Gastroesophageal sphincter (tissue), 4 donors: ENCODE measurements around the gene ACVR1B. TPM values are rescaled to one million over a fixed set of nuclear protein-coding genes. Genes with fewer than 3 reads are reported as not detected.

Experiments used
- ATAC-seq: fragments of 150-250 bp; one replicate; pipeline ENCODE4 v1.9.1; 2016; ENCODE audit warnings: mild to moderate bottlenecking, moderate library complexity
- H3K27ac ChIP-seq, 4 donors: fragments of 200-600 bp; sonication (generic) in 3 of 4; 1 replicate in 3 of 4; 2 replicates in 1 of 4; pipeline ENCODE4 v1.5.1; 2016 to 2019
- H3K27me3 ChIP-seq: fragments of 200-600 bp; sonication (generic); one replicate; pipeline ENCODE4 v1.5.1; 2019
- H3K36me3 ChIP-seq, 2 donors: fragments of 200-600 bp; sonication (generic); one replicate each; pipeline ENCODE4 v1.5.1; 2019; ENCODE audit warnings: control low read depth in 1 of 2
- H3K4me1 ChIP-seq, 3 donors: fragments of 200-600 bp; sonication (generic); 1 replicate in 2 of 3; 2 replicates in 1 of 3; pipeline ENCODE4 v1.5.1; 2016 to 2019; ENCODE audit warnings: control low read depth in 2 of 3
- H3K4me3 ChIP-seq, 2 donors: fragments of 200-600 bp; sonication (generic); one replicate each; pipeline ENCODE4 v1.5.1; 2019; ENCODE audit warnings: mild to moderate bottlenecking in 1 of 2, moderate library complexity in 1 of 2
- H3K9me3 ChIP-seq, 3 donors: fragments of 200-600 bp; sonication (generic); one replicate each; pipeline ENCODE4 v1.5.1; 2017 to 2019; ENCODE audit warnings: control low read depth in 2 of 3
- CTCF ChIP-seq, 4 experiments: fragments of 200-600 bp in 2 of 4; fragments of 450-650 bp in 2 of 4; sonication (generic) in 1 of 4; IDR thresholded peaks; one replicate each; pipeline ENCODE4 v1.5.1; 2017 to 2019; ENCODE audit warnings: antibody characterized with exemption in 4 of 4, mild to moderate bottlenecking in 2 of 4, moderate library complexity in 2 of 4
- EP300 ChIP-seq: sonication (generic); formaldehyde crosslinking; IDR thresholded peaks from one replicate; pipeline ENCODE4 v1.6.1; 2017; ENCODE audit warnings: antibody characterized with exemption, mild to moderate bottlenecking
- POLR2A ChIP-seq, 2 donors: fragments of 450-650 bp; IDR thresholded peaks; one replicate each; pipeline ENCODE4 v1.6.1; 2017; ENCODE audit warnings: antibody characterized with exemption in 2 of 2, mild to moderate bottlenecking in 2 of 2, moderate library complexity in 1 of 2
- POLR2AphosphoS5 ChIP-seq: sonication (generic); formaldehyde crosslinking; IDR thresholded peaks from one replicate; pipeline ENCODE4 v1.6.1; 2017; ENCODE audit warnings: antibody characterized with exemption
- WGBS, 2 donors: methylation state at CpG; one replicate each; pipeline ENCODE4 v1.1.5; 2018; ENCODE audit warnings: low coverage in 1 of 2; 5-methylcytosine and 5-hydroxymethylcytosine counted together
- total RNA-seq, 4 donors: library from RNA; depleted of rRNA; stranded (reverse); fragments of >200 nt; gene quantifications; one replicate each; pipeline ENCODE4 v1.1.0, GENCODE V29; 2016

ACVR1B gene
- total RNA-seq, 4 donors from 2014 or later: 6.5 to 17.9 (median 10.5) TPM

- peak overlapping the region in 2 of 4 donors; percentile 30 to 48 for H3K27ac ChIP-seq
- no peak for TF ChIP-seq POLR2AphosphoS5
- no peak for TF ChIP-seq CTCF (IDR thresholded peaks at IDR 0.05)
- no peak for TF ChIP-seq EP300
- TF ChIP-seq POLR2A (IDR thresholded peaks at IDR 0.05): no peak
- 88 to 97% methylated on average over 5 of the region's 10 CpGs for WGBS, 2 donors
- no peaks in the 10 kb centered on the region for H3K9me3 ChIP-seq
- H3K4me1 ChIP-seq: peaks cover 0 to 38% (median 18%) of the 10 kb centered on the region in 3 donors
- ATAC-seq: no peak
- H3K27me3 ChIP-seq: peaks cover 30% of the 10 kb centered on the region
- peaks cover 0 to 44% of the 10 kb centered on the region in 2 donors for H3K36me3 ChIP-seq
- H3K4me3 ChIP-seq: no peak overlapping the region
Measured at GRCh38 chr12:51917041-51917590, 34.4 kb upstream of the ACVR1B start.

- H3K27me3 ChIP-seq: peaks cover 23% of the 10 kb centered on the region
- H3K9me3 ChIP-seq: no peaks in the 10 kb centered on the region
- H3K4me1 ChIP-seq: peaks cover 0 to 38% (median 17%) of the 10 kb centered on the region in 3 donors
- H3K27ac ChIP-seq: peak overlapping the region in 3 of 4 donors; percentile 30 to 48 (median 47)
- H3K36me3 ChIP-seq: peaks cover 0 to 44% of the 10 kb centered on the region in 2 donors
- 33 to 40% methylated on average over 8 to 10 of the region's 16 CpGs for WGBS, 2 donors
- H3K4me3 ChIP-seq: no peak overlapping the region
- TF ChIP-seq EP300: no peak
- TF ChIP-seq CTCF (IDR thresholded peaks at IDR 0.05): no peak
- no peak for TF ChIP-seq POLR2AphosphoS5
- no peak for TF ChIP-seq POLR2A (IDR thresholded peaks at IDR 0.05)
- ATAC-seq: no peak
Measured at GRCh38 chr12:51917746-51918453, 33.6 kb upstream of the ACVR1B start.

- Histone ChIP-seq H3K4me1 (peaks cover 0 to 38% (median 10%) of the 10 kb centered on the region in 3 donors), H3K27me3 (peaks cover 18% of the 10 kb centered on the region), H3K9me3 (no peaks in the 10 kb centered on the region), H3K4me3 (no peak overlapping the region), H3K36me3 (peaks cover 0 to 39% of the 10 kb centered on the region in 2 donors), H3K27ac (no peak overlapping the region)
- no peak for TF ChIP-seq POLR2A (IDR thresholded peaks at IDR 0.05)
- no peak for TF ChIP-seq POLR2AphosphoS5
- TF ChIP-seq EP300: no peak
- TF ChIP-seq CTCF (IDR thresholded peaks at IDR 0.05): no peak
- ATAC-seq: no peak
- 94 to 100% methylated on average over 1 to 2 of the region's 2 CpGs for WGBS, 2 donors
Measured at GRCh38 chr12:51920046-51920445, 31.5 kb upstream of the ACVR1B start.

- no peak for ATAC-seq
- Histone ChIP-seq H3K9me3 (no peaks in the 10 kb centered on the region), H3K27me3 (peaks cover 14% of the 10 kb centered on the region), H3K27ac (peak overlapping the region in 1 of 4 donors; percentile 26), H3K36me3 (peaks cover 0 to 28% of the 10 kb centered on the region in 2 donors), H3K4me3 (no peak overlapping the region), H3K4me1 (peaks cover 0 to 38% (median 10%) of the 10 kb centered on the region in 3 donors)
- WGBS, 2 donors: 33 to 76% methylated on average over 1 to 2 of the region's 7 CpGs
- TF ChIP-seq CTCF (IDR thresholded peaks at IDR 0.05): no peak
- no peak for TF ChIP-seq POLR2A (IDR thresholded peaks at IDR 0.05)
- no peak for TF ChIP-seq EP300
- TF ChIP-seq POLR2AphosphoS5: no peak
Measured at GRCh38 chr12:51921017-51921725, 30.3 kb upstream of the ACVR1B start.
